ENCODE data around the gene TRPV2.

Gene TRPV2

GRCh38 chr17:16467044-16467443, 51.7 kb downstream of the TRPV2 start:
- H3K27me3 ChIP-seq (ENCODE audit: insufficient read depth, low read length, poor library complexity), result no peaks in the 10 kb centered on the region

GRCh38 chr17:16467886-16468285, 52.5 kb downstream of the TRPV2 start:
- no peaks in the 10 kb centered on the region for H3K27me3 ChIP-seq (ENCODE audit: insufficient read depth, low read length, poor library complexity)
- no peak overlapping the region for H3K23ac ChIP-seq (ENCODE audit: low read length)
- H3K4ac ChIP-seq (ENCODE audit: low read depth, low read length), result no peak overlapping the region
- H3K4me1 ChIP-seq (ENCODE audit: control insufficient read depth, low read depth, low read length), result no peaks in the 10 kb centered on the region
- no peak overlapping the region for H3K27ac ChIP-seq (ENCODE audit: low read depth, low read length)
- no peak for DNase-seq
- H3K9ac ChIP-seq (ENCODE audit: low read length), result no peak overlapping the region
- no peak overlapping the region for H4K8ac ChIP-seq (ENCODE audit: low read depth, low read length)
- no peak overlapping the region for H3K4me3 ChIP-seq (ENCODE audit: low read length)
- H3K36me3 ChIP-seq (ENCODE audit: control insufficient read depth, insufficient read depth, low read length), result no peaks in the 10 kb centered on the region
- no peak overlapping the region for H2BK15ac ChIP-seq (replicated peaks; ENCODE audit: low read depth)
- no peak overlapping the region for H3K18ac ChIP-seq (ENCODE audit: low read length)
- H2BK120ac ChIP-seq (ENCODE audit: low read depth, low read length), result no peak overlapping the region
- H2BK5ac ChIP-seq (ENCODE audit: low read length), result no peak overlapping the region
- H2AK5ac ChIP-seq (ENCODE audit: low read length), result no peak overlapping the region
- H3K79me1 ChIP-seq (ENCODE audit: low read length), result no peaks in the 10 kb centered on the region
- no peaks in the 10 kb centered on the region for H3K79me2 ChIP-seq (ENCODE audit: control insufficient read depth, insufficient read depth, low read length)
- no peak overlapping the region for H4K5ac ChIP-seq (ENCODE audit: low read length)
- no peak overlapping the region for H3K56ac ChIP-seq (ENCODE audit: low read length)
- no peak overlapping the region for H3K4me2 ChIP-seq (ENCODE audit: low read length)
- WGBS (ENCODE audit: extremely low coverage, insufficient coverage, low lambda C conversion rate), result no CpG with 5 or more reads among the region's 3 CpGs

More at GRCh38 chr17:16467044-16467443, 51.7 kb downstream of the TRPV2 start:
- Histone ChIP-seq H3K56ac (ENCODE audit: low read length) (no peak overlapping the region), H3K9ac (ENCODE audit: low read length) (no peak overlapping the region), H4K5ac (ENCODE audit: low read length) (no peak overlapping the region), H3K23ac (ENCODE audit: low read length) (no peak overlapping the region), H2BK120ac (ENCODE audit: low read depth, low read length) (no peak overlapping the region), H3K4me3 (ENCODE audit: low read length) (no peak overlapping the region), H3K4ac (ENCODE audit: low read depth, low read length) (no peak overlapping the region), H2BK15ac (replicated peaks; ENCODE audit: low read depth) (no peak overlapping the region), H3K79me2 (ENCODE audit: control insufficient read depth, insufficient read depth, low read length) (no peaks in the 10 kb centered on the region), H3K27ac (ENCODE audit: low read depth, low read length) (no peak overlapping the region), H3K18ac (ENCODE audit: low read length) (no peak overlapping the region), H3K4me1 (ENCODE audit: control insufficient read depth, low read depth, low read length) (no peaks in the 10 kb centered on the region), H2AK5ac (ENCODE audit: low read length) (no peak overlapping the region), H4K8ac (ENCODE audit: low read depth, low read length) (no peak overlapping the region), H3K4me2 (ENCODE audit: low read length) (no peak overlapping the region), H2BK5ac (ENCODE audit: low read length) (no peak overlapping the region), H3K36me3 (ENCODE audit: control insufficient read depth, insufficient read depth, low read length) (no peaks in the 10 kb centered on the region), H3K79me1 (ENCODE audit: low read length) (no peaks in the 10 kb centered on the region)
- DNase-seq, result no peak
- no CpG with 5 or more reads among the region's 6 CpGs for WGBS (ENCODE audit: extremely low coverage, insufficient coverage, low lambda C conversion rate)

GRCh38 chr17:16468428-16468992, 53.1 kb downstream of the TRPV2 start:
- no peak overlapping the region for H2BK15ac ChIP-seq (replicated peaks; ENCODE audit: low read depth)
- no CpG with 5 or more reads among the region's 4 CpGs for WGBS (ENCODE audit: extremely low coverage, insufficient coverage, low lambda C conversion rate)
- H3K18ac ChIP-seq (ENCODE audit: low read length), result no peak overlapping the region
- H3K56ac ChIP-seq (ENCODE audit: low read length), result no peak overlapping the region
- H4K5ac ChIP-seq (ENCODE audit: low read length), result no peak overlapping the region
- no peaks in the 10 kb centered on the region for H3K36me3 ChIP-seq (ENCODE audit: control insufficient read depth, insufficient read depth, low read length)
- H3K79me2 ChIP-seq (ENCODE audit: control insufficient read depth, insufficient read depth, low read length), result no peaks in the 10 kb centered on the region
- H2AK5ac ChIP-seq (ENCODE audit: low read length), result no peak overlapping the region
- no peak overlapping the region for H3K27ac ChIP-seq (ENCODE audit: low read depth, low read length)
- H3K4me3 ChIP-seq (ENCODE audit: low read length), result no peak overlapping the region
- H3K9ac ChIP-seq (ENCODE audit: low read length), result no peak overlapping the region
- H3K23ac ChIP-seq (ENCODE audit: low read length), result no peak overlapping the region
- no peak overlapping the region for H2BK5ac ChIP-seq (ENCODE audit: low read length)
- H3K79me1 ChIP-seq (ENCODE audit: low read length), result no peaks in the 10 kb centered on the region
- no peak for DNase-seq
- no peaks in the 10 kb centered on the region for H3K4me1 ChIP-seq (ENCODE audit: control insufficient read depth, low read depth, low read length)
- H2BK120ac ChIP-seq (ENCODE audit: low read depth, low read length), result no peak overlapping the region
- H4K8ac ChIP-seq (ENCODE audit: low read depth, low read length), result no peak overlapping the region
- H3K27me3 ChIP-seq (ENCODE audit: insufficient read depth, low read length, poor library complexity), result no peaks in the 10 kb centered on the region
- no peak overlapping the region for H3K4me2 ChIP-seq (ENCODE audit: low read length)
- no peak overlapping the region for H3K4ac ChIP-seq (ENCODE audit: low read depth, low read length)

GRCh38 chr17:16470265-16470664, 54.9 kb downstream of the TRPV2 start:
- Histone ChIP-seq H3K79me2 (ENCODE audit: control insufficient read depth, insufficient read depth, low read length) (no peaks in the 10 kb centered on the region), H3K4ac (ENCODE audit: low read depth, low read length) (no peak overlapping the region), H3K9ac (ENCODE audit: low read length) (no peak overlapping the region), H4K5ac (ENCODE audit: low read length) (no peak overlapping the region), H3K56ac (ENCODE audit: low read length) (no peak overlapping the region), H3K4me2 (ENCODE audit: low read length) (no peak overlapping the region), H3K23ac (ENCODE audit: low read length) (no peak overlapping the region), H3K79me1 (ENCODE audit: low read length) (no peaks in the 10 kb centered on the region), H2BK120ac (ENCODE audit: low read depth, low read length) (no peak overlapping the region), H3K4me1 (ENCODE audit: control insufficient read depth, low read depth, low read length) (no peaks in the 10 kb centered on the region), H4K8ac (ENCODE audit: low read depth, low read length) (no peak overlapping the region), H3K27ac (ENCODE audit: low read depth, low read length) (no peak overlapping the region), H3K18ac (ENCODE audit: low read length) (no peak overlapping the region), H2BK15ac (replicated peaks; ENCODE audit: low read depth) (no peak overlapping the region), H2BK5ac (ENCODE audit: low read length) (no peak overlapping the region), H2AK5ac (ENCODE audit: low read length) (no peak overlapping the region), H3K27me3 (ENCODE audit: insufficient read depth, low read length, poor library complexity) (no peaks in the 10 kb centered on the region), H3K4me3 (ENCODE audit: low read length) (no peak overlapping the region), H3K36me3 (ENCODE audit: control insufficient read depth, insufficient read depth, low read length) (no peaks in the 10 kb centered on the region)
- no CpG with 5 or more reads among the region's 11 CpGs for WGBS (ENCODE audit: extremely low coverage, insufficient coverage, low lambda C conversion rate)
- no peak for DNase-seq

- Histone ChIP-seq H2AK5ac (ENCODE audit: low read length) (no peak overlapping the region), H3K4me3 (ENCODE audit: low read length) (no peak overlapping the region), H3K9ac (ENCODE audit: low read length) (no peak overlapping the region), H3K56ac (ENCODE audit: low read length) (no peak overlapping the region), H3K27ac (ENCODE audit: low read depth, low read length) (no peak overlapping the region), H4K5ac (ENCODE audit: low read length) (no peak overlapping the region), H3K18ac (ENCODE audit: low read length) (no peak overlapping the region), H2BK5ac (ENCODE audit: low read length) (no peak overlapping the region), H3K4me1 (ENCODE audit: control insufficient read depth, low read depth, low read length) (no peaks in the 10 kb centered on the region), H3K4me2 (ENCODE audit: low read length) (no peak overlapping the region), H2BK120ac (ENCODE audit: low read depth, low read length) (no peak overlapping the region), H2BK15ac (replicated peaks; ENCODE audit: low read depth) (no peak overlapping the region), H3K27me3 (ENCODE audit: insufficient read depth, low read length, poor library complexity) (no peaks in the 10 kb centered on the region), H3K79me1 (ENCODE audit: low read length) (no peaks in the 10 kb centered on the region), H3K23ac (ENCODE audit: low read length) (no peak overlapping the region), H3K79me2 (ENCODE audit: control insufficient read depth, insufficient read depth, low read length) (no peaks in the 10 kb centered on the region), H4K8ac (ENCODE audit: low read depth, low read length) (no peak overlapping the region), H3K4ac (ENCODE audit: low read depth, low read length) (no peak overlapping the region), H3K36me3 (ENCODE audit: control insufficient read depth, insufficient read depth, low read length) (no peaks in the 10 kb centered on the region)
- DNase-seq, result no peak
- no CpG with 5 or more reads among the region's 5 CpGs for WGBS (ENCODE audit: extremely low coverage, insufficient coverage, low lambda C conversion rate)
Observed at GRCh38 chr17:16471295-16471694, 55.9 kb downstream of the TRPV2 start.

GRCh38 chr17:16472539-16472938, 57.2 kb downstream of the TRPV2 start:
- no peak overlapping the region for H3K9ac ChIP-seq (ENCODE audit: low read length)
- no peak overlapping the region for H2BK5ac ChIP-seq (ENCODE audit: low read length)
- peaks cover 5% of the 10 kb centered on the region for H3K4me1 ChIP-seq (ENCODE audit: control insufficient read depth, low read depth, low read length)
- H3K18ac ChIP-seq (ENCODE audit: low read length), result no peak overlapping the region
- no peak overlapping the region for H3K4me3 ChIP-seq (ENCODE audit: low read length)
- no peak overlapping the region for H3K56ac ChIP-seq (ENCODE audit: low read length)
- H3K79me1 ChIP-seq (ENCODE audit: low read length), result no peaks in the 10 kb centered on the region
- H3K23ac ChIP-seq (ENCODE audit: low read length), result no peak overlapping the region
- H3K36me3 ChIP-seq (ENCODE audit: control insufficient read depth, insufficient read depth, low read length), result no peaks in the 10 kb centered on the region
- WGBS (ENCODE audit: extremely low coverage, insufficient coverage, low lambda C conversion rate), result no CpG with 5 or more reads among the region's 6 CpGs
- H2BK120ac ChIP-seq (ENCODE audit: low read depth, low read length), result no peak overlapping the region
- no peak for DNase-seq
- no peak overlapping the region for H4K5ac ChIP-seq (ENCODE audit: low read length)
- no peak overlapping the region for H3K4me2 ChIP-seq (ENCODE audit: low read length)
- H3K27ac ChIP-seq (ENCODE audit: low read depth, low read length), result no peak overlapping the region
- no peaks in the 10 kb centered on the region for H3K79me2 ChIP-seq (ENCODE audit: control insufficient read depth, insufficient read depth, low read length)
- no peak overlapping the region for H3K4ac ChIP-seq (ENCODE audit: low read depth, low read length)
- H2BK15ac ChIP-seq (replicated peaks; ENCODE audit: low read depth), result no peak overlapping the region
- H4K8ac ChIP-seq (ENCODE audit: low read depth, low read length), result no peak overlapping the region
- no peak overlapping the region for H2AK5ac ChIP-seq (ENCODE audit: low read length)
- no peaks in the 10 kb centered on the region for H3K27me3 ChIP-seq (ENCODE audit: insufficient read depth, low read length, poor library complexity)
